Activated CD4-positive, alpha-beta T cell treated with anti-CD3 and anti-CD28 coated beads, Interleukin-2, amount 50 U/mL, for 24 hours (primary cell): ENCODE measurements around the gene RBMS1.
"Not testable (repeated sequence)": the region's sequence is repeated elsewhere in the genome, so short reads cannot be mapped to it uniquely, and the experiment has no call there.

Source experiments
- DNase-seq, 2 donors: peaks; one replicate each; pipeline ENCODE4 v3.0.0-alpha.2; 2020; ENCODE audit warnings: low read depth in 1 of 2, low spot score in 1 of 2

Gene RBMS1

DNA sequence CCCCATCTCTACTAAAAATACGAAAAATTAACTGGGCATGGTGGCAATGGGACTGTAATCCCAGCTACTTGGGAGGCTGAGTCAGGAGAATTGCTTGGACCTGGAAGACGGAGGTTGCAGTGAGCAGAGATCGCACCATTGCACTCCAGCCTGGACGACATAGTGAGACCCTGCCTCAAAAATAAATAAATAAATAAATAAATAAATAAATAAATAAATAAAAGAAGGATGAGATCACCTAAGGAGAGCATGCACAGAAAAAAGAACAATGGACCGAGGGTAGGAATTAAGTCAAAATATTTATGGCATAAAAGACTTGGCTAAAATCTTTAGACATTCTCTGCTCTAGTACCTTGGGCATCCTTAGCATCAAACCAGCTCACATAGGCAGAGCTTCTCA lies 8.9 kb upstream of the RBMS1 start:
- no peak for DNase-seq

DNA sequence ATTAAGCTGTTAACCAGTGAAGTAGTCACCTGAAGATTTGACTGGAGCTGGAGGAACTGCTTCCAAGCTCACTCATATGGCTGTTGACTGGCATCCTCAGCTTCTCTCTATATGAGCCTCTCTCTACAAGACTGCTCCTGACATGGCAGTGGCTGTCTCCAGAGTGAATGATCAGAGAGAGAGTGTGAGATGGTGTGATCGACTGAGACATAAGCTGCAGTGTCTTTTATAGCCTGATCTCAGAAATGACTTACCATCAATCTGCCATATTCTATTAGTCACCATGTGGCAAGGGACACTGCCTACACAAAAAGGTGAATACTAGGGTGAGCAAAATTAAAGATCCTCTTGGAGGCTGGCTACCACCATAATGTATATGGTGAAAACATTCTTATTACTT lies 7.8 kb upstream of the RBMS1 start:
- no peak for DNase-seq

DNA sequence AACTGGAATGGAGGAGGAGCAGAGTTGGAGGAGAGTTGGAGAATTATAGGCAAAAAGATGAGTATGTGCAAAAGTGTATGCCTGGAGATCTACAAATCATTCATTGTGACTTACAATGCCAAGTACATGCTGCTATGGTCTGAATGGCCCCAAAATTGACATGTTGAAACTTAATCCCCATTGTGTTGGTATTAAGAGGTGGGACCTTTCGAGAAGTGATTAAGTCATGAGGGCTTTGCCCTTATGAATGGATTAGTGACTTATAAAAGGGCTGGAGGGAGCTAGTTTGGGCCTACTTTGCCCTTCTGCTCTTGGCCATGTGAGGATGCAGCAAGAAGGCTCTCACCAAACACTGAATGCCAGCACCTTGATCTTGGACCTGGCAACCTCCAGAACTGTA lies 6.3 kb upstream of the RBMS1 start:
- no peak for DNase-seq

DNA sequence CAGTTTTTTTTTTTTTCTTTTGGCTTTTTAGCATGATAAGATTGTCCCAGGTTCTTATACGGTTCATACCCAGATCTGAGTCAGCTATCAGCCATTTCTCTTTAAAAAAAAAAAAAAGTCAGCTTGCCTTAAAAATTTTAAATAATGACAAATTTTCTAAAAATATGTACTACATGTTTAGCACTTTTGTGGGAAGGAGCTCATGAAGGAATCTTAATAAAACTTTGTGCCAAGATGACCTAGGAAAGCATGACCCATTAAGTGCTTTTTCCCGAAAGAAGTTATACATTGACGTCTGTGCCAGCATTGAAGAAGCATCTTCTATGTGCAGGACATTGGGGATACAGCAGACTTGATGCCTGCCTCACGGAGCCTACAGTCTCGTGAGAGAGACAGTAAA lies 4.5 kb upstream of the RBMS1 start:
- no peak for DNase-seq

DNA sequence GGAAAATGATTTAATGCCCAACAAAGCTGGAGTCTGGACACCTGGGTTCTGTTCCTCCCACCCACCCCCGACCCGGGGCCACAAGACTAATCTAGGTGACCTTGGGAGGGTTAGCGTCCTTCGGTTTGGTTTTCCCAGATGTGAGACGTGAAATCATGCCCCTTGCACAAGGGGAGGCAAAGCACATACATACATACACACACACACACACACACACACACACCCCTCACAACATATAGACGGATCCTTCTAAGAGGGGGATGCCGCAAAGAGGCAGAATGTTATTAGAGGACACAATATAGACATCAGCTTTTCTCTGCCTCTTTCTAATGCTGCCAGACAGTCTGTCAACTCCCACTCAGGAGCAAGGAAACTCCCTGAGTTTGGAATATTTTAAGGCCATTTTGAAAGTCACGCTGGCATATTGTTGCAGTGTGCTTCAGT lies 616 bp upstream of the RBMS1 start:
- no peak for DNase-seq

DNA sequence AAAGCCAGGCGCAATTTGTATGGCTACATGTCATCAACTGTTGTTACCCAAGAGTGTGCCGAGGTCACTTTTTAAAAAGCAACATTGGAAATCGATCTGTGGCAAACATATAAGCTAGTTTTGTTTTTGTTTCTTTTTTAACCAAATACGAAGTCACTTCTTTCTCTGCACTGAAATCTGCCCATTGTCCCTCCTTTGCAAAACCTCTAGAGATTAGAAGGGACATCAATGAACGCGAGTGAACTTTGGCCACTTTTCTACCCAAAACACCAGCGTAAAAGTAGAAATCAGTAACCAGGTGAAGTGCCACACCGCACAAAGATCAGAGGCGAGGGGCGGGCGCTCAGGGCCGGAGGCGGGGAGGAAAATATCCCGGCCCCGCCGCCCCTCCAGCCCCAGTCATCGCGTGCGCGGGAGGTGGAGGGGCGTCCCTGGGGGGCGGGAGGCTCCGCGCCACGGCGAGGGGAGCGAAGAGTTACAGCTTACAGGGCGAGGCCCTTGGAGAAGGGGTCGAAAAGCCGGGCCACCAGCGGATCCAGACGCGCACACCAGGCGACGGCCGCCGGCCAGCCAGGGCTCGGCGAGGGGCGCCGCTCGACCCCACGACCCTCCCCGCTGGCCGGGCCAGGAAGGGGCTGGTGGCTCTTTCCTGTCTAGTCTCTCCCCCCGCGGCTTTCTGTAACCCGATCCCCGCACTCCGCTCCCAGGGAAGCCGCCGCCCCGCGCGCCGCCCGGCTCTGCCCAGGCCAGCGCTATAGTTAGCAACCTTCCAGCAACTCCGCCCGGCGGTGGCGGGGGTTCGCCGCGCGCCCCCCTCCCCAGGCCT lies 993 bp downstream of the RBMS1 start:
- peak; percentile 21 to 32 for DNase-seq

DNA sequence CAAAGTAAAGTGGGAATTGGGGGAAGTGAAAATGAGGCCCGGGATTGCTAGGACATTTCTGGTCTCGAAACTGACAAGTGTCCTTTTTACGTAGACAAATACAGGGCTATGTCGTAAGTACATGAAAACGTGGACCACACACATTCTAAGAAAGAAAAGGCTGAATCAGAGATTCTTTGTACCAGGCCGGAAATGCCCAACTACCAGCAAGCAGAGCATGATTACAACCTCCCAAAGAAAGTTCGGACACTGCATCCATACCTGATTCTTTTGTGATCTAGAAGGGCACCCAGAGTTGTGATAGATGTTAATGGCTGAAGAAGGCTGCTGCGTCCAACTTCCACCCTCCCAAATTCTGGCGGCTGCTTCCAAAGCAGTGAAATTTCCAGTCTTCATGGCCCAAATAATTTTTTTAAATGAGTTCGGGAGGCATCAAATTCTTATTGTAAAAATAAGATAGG lies 1.7 kb downstream of the RBMS1 start:
- no peak for DNase-seq

DNA sequence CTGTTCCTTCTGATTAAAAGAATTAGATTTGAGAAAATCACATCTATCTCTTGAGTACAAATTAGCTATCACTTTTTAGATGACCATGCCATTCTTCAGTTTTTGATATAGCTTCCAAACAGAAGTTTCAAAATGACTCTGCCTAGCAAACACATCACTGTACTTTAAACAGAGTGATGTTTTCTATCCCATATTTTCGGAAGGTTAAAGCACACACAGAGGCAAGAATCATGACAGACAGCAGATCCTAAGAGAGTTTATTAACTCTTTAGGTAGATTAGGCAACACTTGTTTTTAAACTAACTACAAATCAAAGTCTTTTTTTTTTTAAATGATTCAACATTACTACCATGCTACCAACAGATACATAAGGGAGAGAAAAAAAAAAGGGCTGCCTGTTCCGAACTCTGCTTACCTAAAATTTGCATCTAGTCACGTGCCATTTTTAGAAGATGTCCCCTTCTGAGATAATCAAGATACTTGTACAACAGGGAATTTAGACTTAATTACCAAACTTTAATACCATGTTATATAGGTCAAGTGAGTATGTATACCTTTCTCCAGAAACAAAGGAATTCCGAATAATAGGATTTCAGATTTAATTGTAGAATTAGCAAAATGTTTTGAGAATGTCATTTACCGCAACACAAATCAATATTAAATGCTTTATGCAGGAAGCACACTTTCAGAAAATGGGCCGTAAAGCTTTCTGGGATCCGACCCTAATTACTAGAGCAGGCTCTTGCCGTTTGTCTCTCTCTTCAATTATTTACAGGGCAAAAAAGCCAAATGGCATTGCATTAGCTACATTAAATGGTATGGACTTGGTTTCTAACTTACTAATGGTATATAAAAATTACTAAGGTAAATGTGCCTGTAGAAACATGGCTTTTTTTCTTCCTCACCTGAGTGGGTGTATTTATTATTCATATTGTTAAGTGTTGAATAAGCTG lies 2.6 kb downstream of the RBMS1 start:
- no peak for DNase-seq

DNA sequence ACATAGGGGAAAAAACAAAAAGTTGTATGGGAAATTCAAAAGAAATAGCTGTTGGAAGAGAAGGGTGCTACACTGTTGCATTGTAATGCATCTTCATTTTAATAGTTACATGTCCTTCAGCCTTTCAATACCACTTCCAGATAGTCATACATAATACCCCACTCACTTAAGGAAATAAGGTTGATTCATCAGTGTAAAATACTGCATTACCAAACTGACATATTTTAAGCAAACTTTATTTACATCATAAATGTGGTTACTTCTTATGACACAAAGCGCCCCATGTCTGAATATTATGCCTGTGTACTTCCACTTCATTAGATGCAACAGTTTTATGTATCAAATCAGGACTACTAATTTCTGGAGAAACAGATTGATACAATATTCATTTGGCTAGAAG lies 4.5 kb downstream of the RBMS1 start:
- DNase-seq, result no peak

DNA sequence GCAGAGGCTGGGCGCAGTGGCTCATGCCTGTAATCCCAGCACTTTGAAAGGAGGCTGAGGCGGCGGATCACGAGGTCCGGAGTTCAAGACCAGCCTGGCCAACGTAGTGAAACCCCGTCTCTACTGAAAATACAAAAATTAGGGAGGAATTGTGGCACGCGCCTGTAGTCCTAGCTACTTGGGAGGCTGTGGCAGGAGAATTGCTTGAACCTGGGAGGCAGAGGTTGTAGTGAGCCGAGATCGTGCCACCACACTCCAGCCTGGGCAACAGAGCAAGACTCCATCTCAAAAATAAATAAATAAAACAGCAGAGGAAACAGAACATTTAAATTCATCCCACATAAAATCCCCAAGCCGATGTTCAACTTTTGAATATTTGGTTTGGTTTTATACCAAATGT lies 5.3 kb downstream of the RBMS1 start:
- not testable (repeated sequence) for DNase-seq

DNA sequence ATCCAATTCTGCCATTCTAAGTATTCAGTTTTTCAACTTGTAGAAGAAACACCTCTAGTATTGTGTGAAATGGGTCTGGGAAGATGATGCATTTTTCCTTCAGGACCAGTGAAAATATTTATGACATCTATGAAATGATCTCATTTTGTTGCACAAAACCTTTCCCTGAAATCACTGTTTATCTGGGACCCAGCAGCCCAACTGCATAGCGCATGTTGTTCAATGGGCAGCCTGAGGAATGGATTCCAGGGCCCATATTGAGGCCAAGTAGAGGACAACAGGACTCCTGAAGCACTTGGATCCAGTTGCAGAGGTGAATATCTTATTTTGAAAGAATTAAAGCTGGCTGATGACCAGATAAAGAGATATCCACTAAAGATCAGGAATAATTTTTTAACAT lies 7.3 kb downstream of the RBMS1 start:
- no peak for DNase-seq

DNA sequence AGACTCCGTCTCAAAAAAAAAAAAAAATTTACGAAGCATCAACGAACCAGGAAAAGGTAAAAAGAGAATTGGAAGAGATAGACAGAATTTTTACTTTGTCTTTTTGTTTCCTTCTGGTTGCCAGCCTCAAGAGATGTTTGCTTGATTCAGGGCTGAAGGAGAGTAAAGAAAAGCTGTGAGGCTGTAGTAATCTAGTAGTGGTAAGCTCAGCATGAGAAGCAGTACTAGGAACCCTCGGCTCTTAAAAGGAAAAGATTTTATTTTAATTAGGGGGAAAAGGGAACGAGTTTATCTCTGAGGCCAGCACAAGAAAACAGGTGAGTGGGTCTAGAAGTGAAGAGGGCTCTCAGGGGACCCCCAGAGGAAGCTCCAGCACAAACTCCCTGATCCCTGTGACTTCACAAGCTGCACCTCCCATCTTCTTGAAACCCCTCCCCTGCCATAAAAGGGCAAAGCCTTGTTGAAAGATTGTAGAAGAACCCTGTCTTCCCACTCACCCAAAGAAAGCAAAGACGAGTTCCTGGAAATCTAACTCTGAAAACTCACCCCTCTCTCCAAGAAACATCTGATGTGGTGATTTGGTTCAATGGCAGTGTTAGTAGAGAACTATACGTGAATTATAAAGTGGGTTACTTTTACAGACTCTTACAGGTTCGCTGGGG lies 8.6 kb downstream of the RBMS1 start:
- DNase-seq, result no peak

DNA sequence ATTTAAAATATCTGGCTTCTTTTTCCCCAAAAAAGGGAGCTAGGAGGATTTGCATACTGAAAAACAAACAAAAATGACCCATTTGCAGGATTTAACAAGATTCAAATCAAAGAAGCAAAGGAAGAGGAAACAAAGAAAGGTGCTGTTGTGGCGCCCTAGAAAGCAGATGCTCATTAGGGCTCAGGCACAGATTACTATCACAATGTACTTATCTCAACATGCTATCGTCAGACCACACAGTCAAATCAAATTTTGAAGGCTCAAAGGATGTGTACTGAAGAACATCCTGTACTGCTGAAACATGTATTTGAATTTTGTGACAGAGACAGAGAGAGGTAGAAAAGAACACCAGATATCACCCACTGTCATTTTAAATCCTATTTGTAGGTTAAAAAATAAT lies 10.9 kb downstream of the RBMS1 start:
- no peak for DNase-seq

DNA sequence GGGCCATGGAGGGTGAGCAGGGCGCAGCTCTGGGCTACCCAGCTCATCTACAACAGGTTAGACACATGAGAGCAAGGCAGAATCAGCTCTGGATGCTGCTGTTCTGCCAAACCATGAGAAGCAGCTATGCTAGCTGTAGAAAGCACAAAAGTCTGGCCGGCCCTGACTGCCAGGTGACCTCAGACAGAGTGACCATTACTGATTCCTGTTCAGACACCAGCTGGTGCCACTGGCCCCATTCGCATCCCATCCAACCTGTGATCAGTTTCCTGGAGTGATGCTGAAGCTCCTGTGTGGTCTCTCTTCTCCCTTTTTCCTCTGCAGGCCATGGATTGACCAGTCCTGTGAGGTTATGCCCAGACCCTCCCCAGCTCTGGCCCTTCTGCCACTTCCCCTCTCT lies 14.3 kb downstream of the RBMS1 start:
- no peak for DNase-seq

DNA sequence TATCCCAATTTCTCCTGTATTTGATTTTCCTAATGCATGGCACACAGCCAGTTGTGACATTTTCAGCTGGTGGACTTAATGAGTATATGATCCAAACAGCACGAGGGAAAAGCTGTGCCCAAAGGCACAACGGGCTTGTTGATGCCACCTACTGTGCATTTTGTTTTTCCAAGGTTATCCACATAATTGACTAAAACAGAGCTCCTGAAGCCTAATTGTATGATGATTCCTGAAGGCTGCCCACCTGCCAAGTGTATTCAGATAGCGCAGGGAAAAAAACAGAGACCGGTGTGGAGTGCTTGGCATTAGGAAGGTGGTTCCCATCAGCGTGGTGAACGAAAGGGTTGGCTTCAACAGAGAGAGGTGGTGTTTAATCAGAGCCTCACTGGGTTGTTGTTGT lies 14.9 kb downstream of the RBMS1 start:
- DNase-seq, result no peak

DNA sequence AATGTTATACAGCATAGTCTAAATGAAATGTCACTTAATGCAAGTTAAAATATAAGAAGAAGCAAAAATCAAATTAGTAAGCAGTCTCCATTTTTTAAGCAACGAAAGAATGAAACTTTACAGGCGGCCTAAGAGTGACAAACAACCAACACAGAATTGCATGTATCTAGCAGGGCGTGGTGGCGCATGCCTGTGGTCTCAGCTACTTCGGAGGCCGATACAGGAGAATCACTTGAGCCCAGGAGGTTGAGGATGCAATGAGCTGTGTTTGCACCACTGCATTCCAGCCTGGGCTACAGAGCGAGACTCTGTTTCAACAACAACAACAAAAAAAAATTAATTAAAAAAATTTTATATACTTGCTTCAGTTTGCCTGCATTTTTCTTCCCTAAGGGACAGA lies 16.6 kb downstream of the RBMS1 start:
- DNase-seq, result no peak

DNA sequence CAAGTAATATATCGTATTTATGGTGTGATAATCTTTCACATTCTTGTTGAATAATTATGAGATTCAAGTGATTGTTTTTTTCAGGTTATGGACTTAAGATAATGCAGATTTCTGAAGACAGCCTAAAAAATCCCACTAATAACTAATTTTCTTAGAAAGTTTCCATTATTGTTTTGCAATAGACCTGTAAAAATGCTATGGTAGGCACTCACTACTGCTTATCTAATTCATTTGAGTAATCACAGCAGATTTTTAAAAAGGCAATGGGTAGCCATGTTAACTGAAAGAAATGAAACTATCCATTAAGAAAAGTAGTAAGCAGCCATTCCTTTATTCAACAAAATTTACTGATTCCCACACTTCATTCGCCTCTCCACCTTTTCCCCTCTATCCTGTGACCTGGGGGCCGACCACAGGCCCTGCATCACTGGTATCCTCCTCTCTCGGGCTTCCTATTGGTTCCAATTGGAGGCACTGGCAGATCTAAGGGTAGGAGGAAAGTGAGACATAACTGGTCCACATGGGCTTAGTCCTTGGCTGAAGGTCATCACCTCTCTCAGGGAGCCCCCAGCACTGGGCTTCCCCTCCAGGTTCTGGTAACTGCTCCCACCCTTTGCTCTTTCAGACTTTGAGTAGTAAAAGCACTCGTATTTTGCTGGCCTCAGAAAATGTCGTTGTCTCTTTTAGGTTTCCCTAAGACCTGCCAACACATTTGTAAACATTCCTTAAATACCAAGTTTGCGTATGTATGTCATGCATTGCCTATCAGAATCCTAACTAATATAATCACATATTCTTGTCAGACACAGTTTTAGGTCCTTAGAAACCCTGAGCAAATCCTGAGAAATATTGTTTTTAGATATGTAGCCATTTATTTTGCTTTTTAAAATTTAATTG lies 18.5 kb downstream of the RBMS1 start:
- DNase-seq, result no peak

DNA sequence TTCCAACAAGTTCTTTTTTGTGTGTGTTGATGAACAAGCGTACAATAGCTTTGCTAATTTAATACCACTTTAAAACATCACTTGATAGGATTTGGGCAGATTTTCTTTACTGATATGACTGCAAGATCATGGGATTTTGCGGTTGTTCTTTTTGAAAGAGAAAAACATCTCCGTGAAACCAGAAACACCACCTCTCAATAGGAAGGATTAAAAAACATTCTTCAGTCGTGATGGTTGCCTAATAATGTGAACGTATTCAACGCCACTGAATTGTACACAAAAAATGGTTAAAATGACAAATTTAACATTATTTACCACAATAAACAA lies 19.3 kb downstream of the RBMS1 start:
- no peak for DNase-seq

DNA sequence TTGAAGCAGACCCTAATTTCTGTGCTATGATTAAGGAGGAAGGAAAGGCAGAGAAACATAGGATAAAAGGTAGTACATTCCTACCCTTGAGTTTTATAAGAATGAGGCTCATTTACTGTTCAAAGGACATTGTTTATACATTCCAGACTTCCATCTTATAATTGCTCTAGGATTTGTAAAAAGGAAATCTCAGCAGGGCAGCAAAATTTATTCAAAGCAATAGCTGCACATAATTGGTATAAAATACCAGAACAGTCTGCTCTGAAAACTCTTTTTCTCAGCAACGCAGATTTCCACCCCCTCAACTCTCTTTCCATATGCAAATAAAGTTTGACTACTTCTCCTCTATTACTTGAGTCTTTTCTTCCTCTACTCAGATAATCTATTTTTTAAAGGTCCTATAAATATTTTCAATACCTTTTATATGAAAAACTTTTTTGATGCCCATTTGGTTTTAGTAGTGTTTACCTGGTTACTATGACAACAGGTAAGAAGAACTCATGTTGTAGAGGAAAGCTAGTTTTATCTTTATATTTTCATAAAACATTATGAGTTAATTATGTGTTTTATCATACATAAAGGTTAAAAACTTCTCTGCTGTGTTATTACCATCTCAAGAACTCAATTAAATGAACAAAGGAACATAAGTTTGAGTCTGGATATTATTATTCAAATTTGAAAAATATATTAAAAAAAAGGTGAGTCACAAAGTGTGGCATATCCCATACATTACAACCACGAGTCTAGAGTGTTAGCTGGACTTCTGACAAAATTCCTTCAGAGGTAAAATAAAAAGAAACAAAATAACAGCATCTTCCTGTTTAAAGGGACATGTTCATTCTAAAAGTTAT lies 19.9 kb downstream of the RBMS1 start:
- no peak for DNase-seq

DNA sequence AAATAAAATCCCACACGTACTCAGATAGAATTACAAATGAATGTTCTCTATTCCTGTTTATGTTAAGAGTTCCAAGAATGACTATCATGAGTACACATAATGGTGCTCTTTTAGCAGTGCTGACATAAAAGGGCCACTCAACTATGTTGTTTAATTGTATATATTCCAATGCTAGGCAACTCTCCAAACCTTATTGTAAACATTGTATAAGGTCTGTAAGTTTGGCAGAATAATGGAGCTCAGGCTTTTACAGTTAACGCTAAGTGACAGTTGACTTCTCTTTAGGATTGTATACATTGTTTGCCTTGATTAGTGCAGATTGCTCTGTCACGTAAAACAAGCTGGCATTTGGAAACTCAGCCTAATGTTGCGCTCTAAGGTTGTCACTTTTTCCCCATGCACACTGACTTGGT lies 20.8 kb downstream of the RBMS1 start:
- no peak for DNase-seq
